ENCODE measurements around the gene RASEF. TPM values are rescaled to one million over a fixed set of nuclear protein-coding genes. Genes with fewer than 3 reads are reported as not detected.
"Not testable (repeated sequence)": the region's sequence is repeated elsewhere in the genome, so short reads cannot be mapped to it uniquely, and the experiment has no call there.

RASEF gene
- total and polyA plus RNA-seq, 2 donors, result 3.0 to 3.9 TPM

DNA sequence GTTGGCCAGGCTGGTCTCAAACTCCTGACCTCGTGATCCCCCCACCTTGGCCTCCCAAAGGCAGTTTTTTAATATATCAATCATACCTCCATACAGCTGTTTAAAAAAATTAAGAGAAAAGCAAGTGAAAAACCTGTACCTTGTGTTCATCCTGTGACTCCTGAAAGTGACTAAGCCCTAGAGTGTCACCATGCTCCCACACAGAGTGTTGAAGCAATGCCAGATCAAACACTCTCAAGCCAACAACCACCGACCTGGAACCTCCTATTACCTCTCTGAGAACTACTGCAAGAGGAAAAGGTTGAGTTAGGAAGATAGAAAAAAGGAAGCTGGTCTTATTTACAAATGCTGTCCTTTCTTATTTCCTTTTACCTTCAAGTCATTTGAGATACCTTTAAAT, 123.5 kb downstream of the RASEF start:
- WGBS, result 84% methylated on average over 2 of the region's 2 CpGs
- no peak for DNase-seq (ENCODE audit: low read depth in 6 of 9, low spot score in 9 of 9)

GRCh38 chr9:82938426-82939218, 124.3 kb downstream of the RASEF start:
- Histone ChIP-seq H3K4me3 (ENCODE audit: low read length in 2 of 2) (no peak overlapping the region), H3K9me3 (ENCODE audit: control insufficient read depth in 2 of 2, insufficient read depth in 1 of 2, low read length in 1 of 2) (no peaks in the 10 kb centered on the region), H3K36me3 (ENCODE audit: control insufficient read depth in 2 of 2, insufficient read depth in 2 of 2, low read length in 1 of 2) (no peaks in the 10 kb centered on the region), H3K27me3 (ENCODE audit: control insufficient read depth in 2 of 2, insufficient read depth in 1 of 2, low read length in 1 of 2) (no peaks in the 10 kb centered on the region), H3K27ac (ENCODE audit: low read depth in 1 of 2, low read length in 1 of 2) (no peak overlapping the region), H3K4me1 (ENCODE audit: control insufficient read depth in 2 of 2, insufficient read depth in 2 of 2, low read length in 2 of 2) (no peaks in the 10 kb centered on the region)
- DNase-seq (ENCODE audit: low read depth in 6 of 9, low spot score in 9 of 9), result no peak
- 92% methylated on average over 3 of the region's 3 CpGs for WGBS

More for the DNA sequence above, 123.5 kb downstream of the RASEF start:
- Histone ChIP-seq H3K4me1 (ENCODE audit: control insufficient read depth in 2 of 2, insufficient read depth in 2 of 2, low read length in 2 of 2) (no peaks in the 10 kb centered on the region), H3K27ac (ENCODE audit: low read depth in 1 of 2, low read length in 1 of 2) (no peak overlapping the region), H3K27me3 (ENCODE audit: control insufficient read depth in 2 of 2, insufficient read depth in 1 of 2, low read length in 1 of 2) (no peaks in the 10 kb centered on the region), H3K4me3 (ENCODE audit: low read length in 2 of 2) (no peak overlapping the region), H3K36me3 (ENCODE audit: control insufficient read depth in 2 of 2, insufficient read depth in 2 of 2, low read length in 1 of 2) (no peaks in the 10 kb centered on the region), H3K9me3 (ENCODE audit: control insufficient read depth in 2 of 2, insufficient read depth in 1 of 2, low read length in 1 of 2) (no peaks in the 10 kb centered on the region)

DNA sequence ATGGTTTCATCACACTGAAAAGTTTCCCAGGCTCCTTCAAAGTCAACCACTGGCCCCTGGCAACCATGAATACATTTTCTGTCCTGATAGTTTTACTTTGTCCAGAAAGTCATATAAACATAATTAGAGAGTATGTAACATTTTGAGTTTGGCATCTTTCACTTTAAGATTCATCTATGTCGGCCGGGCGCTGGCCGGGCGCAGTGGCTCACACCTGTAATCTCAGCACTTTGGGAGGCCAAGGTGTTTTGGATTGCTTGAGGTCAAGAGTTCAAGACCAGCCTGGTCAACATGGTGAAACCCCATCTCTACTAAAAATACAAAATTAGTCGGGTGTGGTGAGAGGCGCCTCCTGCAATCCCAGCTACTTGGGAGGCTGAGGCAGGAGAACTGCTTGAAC, 126.4 kb downstream of the RASEF start:
- not testable (repeated sequence) for H3K9me3 ChIP-seq (ENCODE audit: control insufficient read depth in 2 of 2, insufficient read depth in 1 of 2, low read length in 1 of 2); H3K4me1 ChIP-seq (ENCODE audit: control insufficient read depth in 2 of 2, insufficient read depth in 2 of 2, low read length in 2 of 2); DNase-seq (ENCODE audit: low read depth in 6 of 9, low spot score in 9 of 9); H3K27ac ChIP-seq (ENCODE audit: low read depth in 1 of 2, low read length in 1 of 2); H3K27me3 ChIP-seq (ENCODE audit: control insufficient read depth in 2 of 2, insufficient read depth in 1 of 2, low read length in 1 of 2); H3K36me3 ChIP-seq (ENCODE audit: control insufficient read depth in 2 of 2, insufficient read depth in 2 of 2, low read length in 1 of 2); H3K4me3 ChIP-seq (ENCODE audit: low read length in 2 of 2)
- WGBS, result 98% methylated on average over 7 of the region's 7 CpGs

GRCh38 chr9:82934949-82935348, 128.0 kb downstream of the RASEF start:
- 94% methylated on average over 2 of the region's 2 CpGs for WGBS
- H3K27ac ChIP-seq (ENCODE audit: low read depth in 1 of 2, low read length in 1 of 2), result no peak overlapping the region
- H3K9me3 ChIP-seq (ENCODE audit: control insufficient read depth in 2 of 2, insufficient read depth in 1 of 2, low read length in 1 of 2), result no peaks in the 10 kb centered on the region
- H3K4me3 ChIP-seq (ENCODE audit: low read length in 2 of 2), result no peak overlapping the region
- no peaks in the 10 kb centered on the region for H3K4me1 ChIP-seq (ENCODE audit: control insufficient read depth in 2 of 2, insufficient read depth in 2 of 2, low read length in 2 of 2)
- no peaks in the 10 kb centered on the region for H3K36me3 ChIP-seq (ENCODE audit: control insufficient read depth in 2 of 2, insufficient read depth in 2 of 2, low read length in 1 of 2)
- no peak for DNase-seq (ENCODE audit: low read depth in 6 of 9, low spot score in 9 of 9)
- H3K27me3 ChIP-seq (ENCODE audit: control insufficient read depth in 2 of 2, insufficient read depth in 1 of 2, low read length in 1 of 2), result no peaks in the 10 kb centered on the region

DNA sequence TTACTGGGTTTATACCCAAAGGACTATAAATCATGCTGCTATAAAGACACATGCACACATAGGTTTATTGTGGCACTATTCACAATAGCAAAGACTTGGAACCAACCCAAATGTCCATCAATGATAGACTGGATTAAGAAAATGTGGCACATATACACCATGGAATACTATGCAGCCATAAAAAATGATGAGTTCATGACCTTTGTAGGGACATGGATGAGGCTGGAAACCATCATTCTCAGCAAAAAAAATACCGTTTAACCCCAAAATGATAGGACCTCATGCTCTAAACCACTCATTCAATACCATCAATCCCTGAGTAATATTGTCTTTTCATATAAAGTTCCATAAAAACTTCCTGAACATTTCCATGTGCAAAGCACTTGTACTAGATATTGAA, 128.9 kb downstream of the RASEF start:
- H3K27ac ChIP-seq (ENCODE audit: low read depth in 1 of 2, low read length in 1 of 2); H3K4me3 ChIP-seq (ENCODE audit: low read length in 2 of 2); H3K36me3 ChIP-seq (ENCODE audit: control insufficient read depth in 2 of 2, insufficient read depth in 2 of 2, low read length in 1 of 2); DNase-seq (ENCODE audit: low read depth in 6 of 9, low spot score in 9 of 9); H3K4me1 ChIP-seq (ENCODE audit: control insufficient read depth in 2 of 2, insufficient read depth in 2 of 2, low read length in 2 of 2); H3K9me3 ChIP-seq (ENCODE audit: control insufficient read depth in 2 of 2, insufficient read depth in 1 of 2, low read length in 1 of 2); H3K27me3 ChIP-seq (ENCODE audit: control insufficient read depth in 2 of 2, insufficient read depth in 1 of 2, low read length in 1 of 2): not testable (repeated sequence)
- 89% methylated on average over 1 of the region's 1 CpG for WGBS

DNA sequence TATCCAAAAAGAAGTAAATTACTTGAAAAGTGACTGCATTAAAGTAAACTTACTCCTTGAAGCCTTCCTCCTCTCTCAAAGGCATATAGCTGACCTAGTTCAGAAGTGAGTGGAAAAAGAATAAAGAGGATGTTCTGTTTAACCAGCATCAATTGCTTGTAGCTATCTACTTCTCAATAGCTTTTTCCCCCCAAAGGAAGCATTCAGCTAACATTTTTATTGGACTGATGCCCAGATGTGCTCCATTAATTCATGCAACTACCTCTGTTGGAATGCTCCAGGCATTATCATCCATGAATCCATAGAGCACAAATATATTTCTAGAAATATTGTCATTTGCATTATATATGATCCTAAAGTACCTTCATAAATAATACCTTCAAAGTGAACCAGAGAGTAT, 132.8 kb downstream of the RASEF start:
- peaks cover 0 to 1% of the 10 kb centered on the region in 2 donors for H3K9me3 ChIP-seq (ENCODE audit: control insufficient read depth in 2 of 2, insufficient read depth in 1 of 2, low read length in 1 of 2)
- H3K36me3 ChIP-seq (ENCODE audit: control insufficient read depth in 2 of 2, insufficient read depth in 2 of 2, low read length in 1 of 2), result no peaks in the 10 kb centered on the region
- no peaks in the 10 kb centered on the region for H3K4me1 ChIP-seq (ENCODE audit: control insufficient read depth in 2 of 2, insufficient read depth in 2 of 2, low read length in 2 of 2)
- H3K4me3 ChIP-seq (ENCODE audit: low read length in 2 of 2), result no peak overlapping the region
- no peak overlapping the region for H3K27ac ChIP-seq (ENCODE audit: low read depth in 1 of 2, low read length in 1 of 2)
- DNase-seq (ENCODE audit: low read depth in 6 of 9, low spot score in 9 of 9), result no peak
- H3K27me3 ChIP-seq (ENCODE audit: control insufficient read depth in 2 of 2, insufficient read depth in 1 of 2, low read length in 1 of 2), result no peaks in the 10 kb centered on the region
